HCT116 (cell line): ENCODE results near the gene OLFML2B. TPM values are rescaled to one million over a fixed set of nuclear protein-coding genes. Genes with fewer than 3 reads are reported as not detected.

Source experiments
- ATAC-seq: fragments of 200-7000 bp; cut with Tn5 transposase; 2 replicates; pipeline ENCODE4 v1.9.1; 2020; ENCODE audit warnings: mild to moderate bottlenecking, moderate library complexity
- BruUV-seq: library from RNA; stranded (reverse); fragments of 400-500 nt; replicated peaks from 2 replicates; lab custom pipeline; 2021; lab: Mats Ljungman, UMichigan
- CTCF ChIA-PET: fragments of 300-600 bp; sonication (Branson Sonifier 250); formaldehyde crosslinking; loops from one replicate; lab custom pipeline; 2021; ENCODE audit warnings: antibody characterized with exemption; lab: Charles Lee
- POLR2A ChIA-PET: fragments of 300-600, 350-600 bp; sonication (Branson Sonifier 250); formaldehyde crosslinking; loops from one replicate; lab custom pipeline; 2021; ENCODE audit warnings: antibody characterized with exemption; lab: Charles Lee
- RAD21 ChIA-PET, 2 experiments: fragments of 300-600 bp; sonication (Branson Sonifier 250); formaldehyde crosslinking; loops; one replicate each; lab custom pipeline; 2023; ENCODE audit warnings: low total read pairs in 2 of 2; ENCODE audit not compliant: uncharacterized antibody in 2 of 2, unreplicated experiment in 2 of 2, low non-redundant PET in 1 of 2; lab: Charles Lee
- DNase-seq: peaks from one replicate; pipeline ENCODE4 v3.0.0-alpha.2; 2010; ENCODE audit warnings: low read depth, low spot score
- H2AFZ ChIP-seq: fragments of 200-600 bp; shearing (Covaris generic), sonication (generic); 2 replicates; pipeline ENCODE4 v1.6.1; 2017; ENCODE audit warnings: low read depth, mixed run types, mixed read lengths, antibody characterized with exemption, low read length; ENCODE audit not compliant: poor library complexity, severe bottlenecking
- H3K27ac ChIP-seq: 2 replicates; pipeline ENCODE4 v1.5.1; 2012; ENCODE audit warnings: low read depth, low read length
- H3K27me3 ChIP-seq: fragments of 200-600 bp; sonication (generic); 2 replicates; pipeline ENCODE4 v1.6.1; 2016; ENCODE audit warnings: mixed run types, low read length, mixed read lengths; ENCODE audit not compliant: insufficient read depth
- H3K36me3 ChIP-seq, 2 experiments: fragments of 200-500 bp in 1 of 2; fragments of 200-600 bp in 1 of 2; sonication (Bioruptor generic) in 1 of 2; sonication (generic) in 1 of 2; 2 replicates each; pipeline versions ENCODE4 v1.5.1 to v1.6.1; 2014 to 2016; ENCODE audit warnings: low read length in 2 of 2, inconsistent platforms in 1 of 2, mixed read lengths in 1 of 2, mixed run types in 1 of 2; ENCODE audit not compliant: insufficient read depth in 2 of 2, control insufficient read depth in 1 of 2
- H3K4me1 ChIP-seq, 2 experiments: fragments of 200-600 bp in 1 of 2; sonication (generic) in 1 of 2; 2 replicates each; pipeline versions ENCODE4 v1.5.1 to v1.6.1; 2012 to 2017; ENCODE audit warnings: low read length in 2 of 2, inconsistent platforms in 1 of 2, mild to moderate bottlenecking in 1 of 2, mixed read lengths in 1 of 2, mixed run types in 1 of 2, moderate library complexity in 1 of 2; ENCODE audit not compliant: insufficient read depth in 2 of 2, control insufficient read depth in 1 of 2
- H3K4me2 ChIP-seq: fragments of 200-600 bp; sonication (generic); 2 replicates; pipeline ENCODE4 v1.6.1; 2017; ENCODE audit warnings: mixed run types, low read length, mixed read lengths
- H3K4me3 ChIP-seq, 2 experiments: fragments of 200-600 bp in 1 of 2; sonication (generic) in 1 of 2; replicated peaks in 1 of 2; 2 replicates each; pipeline ENCODE4 v1.5.1; 2011 to 2016; ENCODE audit warnings: low read length in 2 of 2, control low read depth in 1 of 2, low read depth in 1 of 2, mild to moderate bottlenecking in 1 of 2, mixed read lengths in 1 of 2, mixed run types in 1 of 2
- H3K79me2 ChIP-seq: fragments of 200-600 bp; sonication (generic); 2 replicates; pipeline ENCODE4 v1.6.1; 2017; ENCODE audit warnings: mild to moderate bottlenecking, mixed run types, low read length, moderate library complexity, mixed read lengths; ENCODE audit not compliant: insufficient read depth
- H3K9ac ChIP-seq: fragments of 200-600 bp; sonication (generic); 2 replicates; pipeline ENCODE4 v1.6.1; 2016; ENCODE audit warnings: low read length, mixed read lengths
- H3K9me2 ChIP-seq: fragments of 200-600 bp; sonication (generic), shearing (Covaris generic); 2 replicates; pipeline ENCODE4 v1.6.1; 2017; ENCODE audit warnings: mixed run types, mild to moderate bottlenecking, moderate library complexity; ENCODE audit not compliant: insufficient read depth
- H3K9me3 ChIP-seq, 2 experiments: fragments of 200-500 bp in 1 of 2; fragments of 200-600 bp in 1 of 2; sonication (Bioruptor generic) in 1 of 2; sonication (generic) in 1 of 2; 2 replicates each; pipeline ENCODE4 v1.6.1; 2014 to 2017; ENCODE audit warnings: low read length in 2 of 2, mixed read lengths in 2 of 2, inconsistent platforms in 1 of 2, low read depth in 1 of 2, mild to moderate bottlenecking in 1 of 2, mixed run types in 1 of 2, moderate library complexity in 1 of 2; ENCODE audit not compliant: control insufficient read depth in 1 of 2, insufficient read depth in 1 of 2
- H4K20me1 ChIP-seq: fragments of 200-600 bp; sonication (generic), shearing (Covaris generic); 2 replicates; pipeline ENCODE4 v1.6.1; 2017; ENCODE audit warnings: mixed run types, mild to moderate bottlenecking, moderate library complexity; ENCODE audit not compliant: insufficient read depth
- CBX3 ChIP-seq: IDR thresholded peaks from 2 replicates; pipeline ENCODE4 v1.6.1; 2012; ENCODE audit warnings: low read depth
- CEBPB ChIP-seq: IDR thresholded peaks from 2 replicates; pipeline ENCODE4 v1.6.1; 2012; ENCODE audit warnings: low read depth
- EGR1 ChIP-seq: IDR thresholded peaks from 2 replicates; pipeline ENCODE4 v1.6.1; 2012; ENCODE audit warnings: low read depth
- ELF1 ChIP-seq: IDR thresholded peaks from 2 replicates; pipeline ENCODE4 v1.6.1; 2012; ENCODE audit warnings: low read depth, borderline replicate concordance
- EZH2 ChIP-seq: fragments of 200-600 bp; sonication (generic); IDR thresholded peaks from 2 replicates; pipeline ENCODE4 v1.6.1; 2017; ENCODE audit warnings: antibody characterized with exemption, mixed run types
- FOSL1 ChIP-seq: IDR thresholded peaks from 2 replicates; pipeline ENCODE4 v1.6.1; 2012; ENCODE audit warnings: low read depth
- JUND ChIP-seq: IDR thresholded peaks from 2 replicates; pipeline ENCODE4 v1.6.1; 2012
- MAX ChIP-seq: IDR thresholded peaks from 2 replicates; pipeline ENCODE4 v1.6.1; 2012
- POLR2A ChIP-seq: IDR thresholded peaks from 2 replicates; pipeline ENCODE4 v1.7.0; 2011; ENCODE audit warnings: borderline replicate concordance; ENCODE audit not compliant: insufficient read depth, insufficient read length; ENCODE audit errors: extremely low read depth
- POLR2AphosphoS5 ChIP-seq: IDR thresholded peaks from 2 replicates; pipeline ENCODE4 v1.6.1; 2011; ENCODE audit warnings: mild to moderate bottlenecking, low read depth, low read length, moderate library complexity
- RAD21 ChIP-seq: IDR thresholded peaks from 2 replicates; pipeline ENCODE4 v1.6.1; 2012; ENCODE audit warnings: low read depth, mild to moderate bottlenecking
- SIN3A ChIP-seq: IDR thresholded peaks from 2 replicates; pipeline ENCODE4 v1.6.1; 2012; ENCODE audit warnings: low read depth
- SP1 ChIP-seq: IDR thresholded peaks from 2 replicates; pipeline ENCODE4 v1.6.1; 2012; ENCODE audit warnings: low read depth
- SRF ChIP-seq: IDR thresholded peaks from 2 replicates; pipeline ENCODE4 v1.6.1; 2012; ENCODE audit warnings: low read depth
- TCF7L2 ChIP-seq: IDR thresholded peaks from 2 replicates; pipeline ENCODE4 v1.7.0; 2011; ENCODE audit warnings: borderline replicate concordance, inconsistent platforms; ENCODE audit not compliant: insufficient read depth, insufficient read length; ENCODE audit errors: extremely low read depth
- ZNF274 ChIP-seq: fragments of 200-500 bp; sonication (Bioruptor generic); IDR thresholded peaks from 2 replicates; pipeline ENCODE4 v1.6.1; 2014; ENCODE audit warnings: mild to moderate bottlenecking, low read depth, low read length, inconsistent platforms
- intact Hi-C: fragments of 100-400 bp; cut with micrococcal nuclease; formaldehyde crosslinking; loops from 2 replicates; pipeline ENCODE4 v1.10.0; 2022
- total RNA-seq: library from RNA; stranded (reverse); gene quantifications from one replicate; pipeline ENCODE4 v1.2.1, GENCODE V29; 2021; ENCODE audit not compliant: unreplicated experiment
- TF ChIP-seq, protein P1 (sequence below): IDR thresholded peaks from 2 replicates; pipeline ENCODE4 v1.6.1; 2011; ENCODE audit warnings: mild to moderate bottlenecking, low read length, moderate library complexity; ENCODE audit not compliant: insufficient replicate concordance; ENCODE audit errors: extremely low read depth
- TF ChIP-seq, protein P2 (sequence below): IDR thresholded peaks from 2 replicates; pipeline ENCODE4 v1.6.1; 2012

Gene OLFML2B
- total RNA-seq, 1 experiment from 2014 or later, result 1.3 TPM

- H3K4me1 ChIP-seq, result no peaks in the 10 kb centered on the region
- no peaks in the 10 kb centered on the region for H3K27me3 ChIP-seq
- TF ChIP-seq FOSL1 (no peak), EGR1 (no peak), ZNF274 (no peak)
- no peaks in the 10 kb centered on the region for H4K20me1 ChIP-seq
- CTCF ChIA-PET, result no interaction called here
- POLR2A ChIA-PET, result no interaction called here
- no peaks in the 10 kb centered on the region for H3K9me2 ChIP-seq
- no TSS peak for BruUV-seq
- no peak overlapping the region for H2AFZ ChIP-seq
- H3K9ac ChIP-seq, result no peak overlapping the region
- intact Hi-C loops, result no loop called here
- no peaks in the 10 kb centered on the region for H3K79me2 ChIP-seq
- H3K9me3 ChIP-seq, result no peaks in the 10 kb centered on the region
- DNase-seq (no peak), ATAC-seq (no peak)
- H3K4me3 ChIP-seq, result no peak overlapping the region
- H3K4me2 ChIP-seq, result no peak overlapping the region
- RAD21 ChIA-PET, result no interaction called here
- no peaks in the 10 kb centered on the region for H3K36me3 ChIP-seq
- H3K27ac ChIP-seq, result no peak overlapping the region
Observed at GRCh38 chr1:161981126-161981525, 42.5 kb downstream of the OLFML2B start.

DNA sequence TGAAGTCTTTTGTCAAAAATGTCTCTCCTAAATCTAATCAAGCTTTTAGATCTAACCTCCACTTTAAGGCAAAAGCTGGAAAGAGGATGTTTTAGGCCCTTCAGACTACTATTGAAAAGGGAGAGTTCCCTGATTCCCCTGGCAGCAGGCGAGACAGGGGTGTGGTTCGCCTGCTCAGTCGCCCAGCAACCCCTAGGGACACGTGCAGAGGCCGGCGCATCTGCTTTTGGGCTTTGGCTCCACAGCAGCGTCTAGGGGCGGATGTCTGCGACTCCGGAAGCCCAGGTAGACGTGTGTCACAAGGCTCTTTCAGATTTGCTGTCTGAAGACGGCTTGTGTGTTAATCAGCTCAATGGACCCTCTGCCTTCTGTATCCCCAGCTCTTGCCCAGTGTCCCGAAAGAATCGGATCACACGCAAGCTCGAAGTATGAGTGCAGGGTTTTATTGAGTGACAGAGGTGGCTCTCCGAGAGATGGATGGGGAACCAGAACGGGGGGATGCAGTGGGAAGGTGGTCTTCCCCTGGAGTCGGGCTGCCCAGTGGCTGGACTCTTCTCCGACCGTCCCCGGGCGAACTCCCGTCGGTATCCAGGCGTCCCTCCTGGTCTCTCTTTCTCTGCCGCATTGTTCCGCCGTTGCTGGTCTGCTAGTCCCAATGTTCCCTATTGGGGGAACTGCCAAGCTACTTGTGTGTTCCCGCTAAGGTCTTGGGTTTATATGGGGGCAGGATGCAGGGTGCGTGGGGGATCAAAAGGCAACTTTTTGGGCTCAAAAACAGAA is 45.5 kb downstream of the OLFML2B start:
- no peaks in the 10 kb centered on the region for H3K27me3 ChIP-seq
- intact Hi-C loops, result no loop called here
- H3K79me2 ChIP-seq, result no peaks in the 10 kb centered on the region
- DNase-seq, result no peak
- H3K9ac ChIP-seq, result no peak overlapping the region
- TF ChIP-seq, protein P1, sequence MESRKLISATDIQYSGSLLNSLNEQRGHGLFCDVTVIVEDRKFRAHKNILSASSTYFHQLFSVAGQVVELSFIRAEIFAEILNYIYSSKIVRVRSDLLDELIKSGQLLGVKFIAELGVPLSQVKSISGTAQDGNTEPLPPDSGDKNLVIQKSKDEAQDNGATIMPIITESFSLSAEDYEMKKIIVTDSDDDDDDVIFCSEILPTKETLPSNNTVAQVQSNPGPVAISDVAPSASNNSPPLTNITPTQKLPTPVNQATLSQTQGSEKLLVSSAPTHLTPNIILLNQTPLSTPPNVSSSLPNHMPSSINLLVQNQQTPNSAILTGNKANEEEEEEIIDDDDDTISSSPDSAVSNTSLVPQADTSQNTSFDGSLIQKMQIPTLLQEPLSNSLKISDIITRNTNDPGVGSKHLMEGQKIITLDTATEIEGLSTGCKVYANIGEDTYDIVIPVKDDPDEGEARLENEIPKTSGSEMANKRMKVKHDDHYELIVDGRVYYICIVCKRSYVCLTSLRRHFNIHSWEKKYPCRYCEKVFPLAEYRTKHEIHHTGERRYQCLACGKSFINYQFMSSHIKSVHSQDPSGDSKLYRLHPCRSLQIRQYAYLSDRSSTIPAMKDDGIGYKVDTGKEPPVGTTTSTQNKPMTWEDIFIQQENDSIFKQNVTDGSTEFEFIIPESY, result no peak
- TF ChIP-seq SP1 (no peak), SIN3A (no peak), SRF (no peak), TCF7L2 (no peak), EZH2 (no peak), JUND (no peak), RAD21 (no peak), MAX (no peak), CBX3 (no peak), ELF1 (no peak), POLR2A (no peak), POLR2AphosphoS5 (no peak), CEBPB (no peak)
- TF ChIP-seq, protein P2, sequence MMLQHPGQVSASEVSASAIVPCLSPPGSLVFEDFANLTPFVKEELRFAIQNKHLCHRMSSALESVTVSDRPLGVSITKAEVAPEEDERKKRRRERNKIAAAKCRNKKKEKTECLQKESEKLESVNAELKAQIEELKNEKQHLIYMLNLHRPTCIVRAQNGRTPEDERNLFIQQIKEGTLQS, result no peak
- TF ChIP-seq, all 23 proteins: peak for 0
- no peak overlapping the region for H3K4me3 ChIP-seq
- no peaks in the 10 kb centered on the region for H3K9me2 ChIP-seq
- no peak overlapping the region for H3K4me2 ChIP-seq
- ChIA-PET RAD21 (no interaction called here), CTCF (no interaction called here), POLR2A (no interaction called here)
- H3K4me1 ChIP-seq, result no peaks in the 10 kb centered on the region
- no peaks in the 10 kb centered on the region for H3K9me3 ChIP-seq
- no peak for ATAC-seq
- H2AFZ ChIP-seq, result no peak overlapping the region
- H4K20me1 ChIP-seq, result no peaks in the 10 kb centered on the region
- H3K27ac ChIP-seq, result no peak overlapping the region
- no peaks in the 10 kb centered on the region for H3K36me3 ChIP-seq
- BruUV-seq, result no TSS peak
